Measurements from ENCODE around the gene ALG14.
"Not testable (repeated sequence)": the region's sequence is repeated elsewhere in the genome, so short reads cannot be mapped to it uniquely, and the experiment has no call there.

Gene ALG14

GRCh38 chr1:95021805-95022643 lies 50.7 kb downstream of the ALG14 start:
- TF ChIP-seq MAX (IDR thresholded peaks at IDR 0.05; ENCODE audit: low read depth, low read length): no peak
- no peak for DNase-seq (ENCODE audit: low read depth)
- H3K4me3 ChIP-seq (ENCODE audit: low read depth, low read length): no peak overlapping the region

GRCh38 chr1:95021119-95021518 lies 51.6 kb downstream of the ALG14 start:
- no peak for DNase-seq (ENCODE audit: low read depth)
- TF ChIP-seq, protein P1, sequence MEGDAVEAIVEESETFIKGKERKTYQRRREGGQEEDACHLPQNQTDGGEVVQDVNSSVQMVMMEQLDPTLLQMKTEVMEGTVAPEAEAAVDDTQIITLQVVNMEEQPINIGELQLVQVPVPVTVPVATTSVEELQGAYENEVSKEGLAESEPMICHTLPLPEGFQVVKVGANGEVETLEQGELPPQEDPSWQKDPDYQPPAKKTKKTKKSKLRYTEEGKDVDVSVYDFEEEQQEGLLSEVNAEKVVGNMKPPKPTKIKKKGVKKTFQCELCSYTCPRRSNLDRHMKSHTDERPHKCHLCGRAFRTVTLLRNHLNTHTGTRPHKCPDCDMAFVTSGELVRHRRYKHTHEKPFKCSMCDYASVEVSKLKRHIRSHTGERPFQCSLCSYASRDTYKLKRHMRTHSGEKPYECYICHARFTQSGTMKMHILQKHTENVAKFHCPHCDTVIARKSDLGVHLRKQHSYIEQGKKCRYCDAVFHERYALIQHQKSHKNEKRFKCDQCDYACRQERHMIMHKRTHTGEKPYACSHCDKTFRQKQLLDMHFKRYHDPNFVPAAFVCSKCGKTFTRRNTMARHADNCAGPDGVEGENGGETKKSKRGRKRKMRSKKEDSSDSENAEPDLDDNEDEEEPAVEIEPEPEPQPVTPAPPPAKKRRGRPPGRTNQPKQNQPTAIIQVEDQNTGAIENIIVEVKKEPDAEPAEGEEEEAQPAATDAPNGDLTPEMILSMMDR (IDR thresholded peaks at IDR 0.05; ENCODE audit: low read depth, low read length): no peak
- TF ChIP-seq MYC (IDR thresholded peaks at IDR 0.05; ENCODE audit: low read depth, low read length) (no peak), MAX (IDR thresholded peaks at IDR 0.05; ENCODE audit: low read depth, low read length) (no peak), POLR2A (IDR thresholded peaks at IDR 0.05; ENCODE audit: extremely low read depth, insufficient read length) (no peak)
- H3K4me3 ChIP-seq (ENCODE audit: low read depth, low read length): no peak overlapping the region

GRCh38 chr1:95019466-95019865 lies 53.3 kb downstream of the ALG14 start:
- H3K4me3 ChIP-seq (ENCODE audit: low read depth, low read length); DNase-seq (ENCODE audit: low read depth): not testable (repeated sequence)

DNA sequence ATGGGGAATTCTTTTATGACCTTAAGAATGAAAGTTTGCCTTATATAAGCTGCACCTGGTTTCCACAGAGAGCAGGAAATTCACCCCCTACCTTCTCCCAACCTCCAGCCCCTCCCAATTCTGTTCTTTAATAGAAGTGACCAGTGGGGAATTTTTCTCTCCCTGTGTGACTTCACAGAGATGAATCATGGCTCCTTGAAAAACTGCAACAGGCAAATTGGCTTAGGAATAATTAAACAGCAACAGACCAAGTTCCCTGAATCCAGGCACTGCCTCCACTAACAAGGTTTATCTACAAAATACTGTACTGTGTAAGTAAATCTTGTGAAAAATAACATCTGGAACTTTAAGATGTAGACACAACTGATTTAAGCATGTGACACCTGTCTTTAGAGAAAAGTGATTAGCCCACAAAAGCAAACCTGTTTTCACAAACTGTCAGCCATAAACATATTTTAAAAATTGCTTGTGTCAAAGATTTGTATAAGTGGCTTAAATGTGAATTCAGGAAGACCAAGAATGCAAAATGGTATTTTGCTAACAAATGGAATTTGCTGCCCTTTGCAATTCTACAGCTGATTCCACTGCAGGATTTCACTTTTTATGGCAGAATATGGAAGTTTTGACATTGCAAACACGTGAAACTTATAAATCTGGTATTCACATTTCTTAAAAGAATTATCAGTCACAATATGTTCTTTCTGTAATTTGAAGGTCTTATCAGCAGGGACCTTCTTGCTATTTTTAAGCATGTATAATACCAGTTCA lies 54.0 kb downstream of the ALG14 start:
- H3K4me3 ChIP-seq (ENCODE audit: low read depth, low read length): no peak overlapping the region
- no peak for DNase-seq (ENCODE audit: low read depth)
- TF ChIP-seq, protein P1 (IDR thresholded peaks at IDR 0.05; ENCODE audit: low read depth, low read length): no peak
- TF ChIP-seq POLR2A (IDR thresholded peaks at IDR 0.05; ENCODE audit: extremely low read depth, insufficient read length): no peak
- no peak for TF ChIP-seq MYC (IDR thresholded peaks at IDR 0.05; ENCODE audit: low read depth, low read length)
- no peak for TF ChIP-seq MAX (IDR thresholded peaks at IDR 0.05; ENCODE audit: low read depth, low read length)

DNA sequence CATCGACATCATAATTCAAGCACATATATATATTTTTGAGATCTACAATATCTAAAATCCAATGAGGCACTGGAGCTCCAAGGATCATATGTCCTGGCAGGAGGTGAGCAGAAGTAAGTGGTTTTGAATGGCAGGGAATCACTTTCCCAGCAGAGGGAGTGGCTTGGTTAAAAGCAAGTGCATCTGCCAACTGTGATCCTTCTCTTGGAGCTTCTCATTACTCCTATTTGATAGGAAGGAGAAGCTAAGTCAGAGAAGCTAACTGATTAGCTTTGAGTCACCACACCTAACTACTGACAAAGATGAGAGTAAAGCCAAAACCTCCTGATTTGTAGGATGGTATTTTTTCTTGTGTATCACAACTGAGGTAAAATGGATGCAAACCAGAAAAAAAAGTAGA lies 55.0 kb downstream of the ALG14 start:
- H3K4me3 ChIP-seq (ENCODE audit: low read depth, low read length): no peak overlapping the region
- TF ChIP-seq MAX (IDR thresholded peaks at IDR 0.05; ENCODE audit: low read depth, low read length) (no peak), MYC (IDR thresholded peaks at IDR 0.05; ENCODE audit: low read depth, low read length) (no peak), POLR2A (IDR thresholded peaks at IDR 0.05; ENCODE audit: extremely low read depth, insufficient read length) (no peak)
- TF ChIP-seq, protein P1 (IDR thresholded peaks at IDR 0.05; ENCODE audit: low read depth, low read length): no peak
- no peak for DNase-seq (ENCODE audit: low read depth)

DNA sequence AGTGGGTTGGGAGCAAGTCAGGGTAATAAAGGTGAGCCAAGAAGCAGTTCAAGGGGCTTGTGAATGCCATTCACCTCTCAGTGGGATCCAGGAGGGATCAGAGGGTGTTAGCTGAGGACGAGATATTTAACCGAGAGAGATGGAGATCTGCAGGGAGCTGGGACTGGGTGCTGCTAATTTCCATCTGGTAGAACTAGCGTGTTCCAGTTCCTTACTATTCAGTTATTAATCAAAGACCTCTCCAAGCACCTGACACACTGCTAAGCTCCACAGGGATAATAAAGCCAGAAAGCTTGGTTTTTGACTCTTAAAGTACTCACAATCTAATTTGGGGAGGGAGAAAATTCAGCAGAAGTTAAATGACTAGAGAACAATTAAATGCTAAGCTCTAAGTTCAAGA lies 57.7 kb downstream of the ALG14 start:
- no peak for TF ChIP-seq MAX (IDR thresholded peaks at IDR 0.05; ENCODE audit: low read depth, low read length)
- TF ChIP-seq MYC (IDR thresholded peaks at IDR 0.05; ENCODE audit: low read depth, low read length): no peak
- TF ChIP-seq, protein P1 (IDR thresholded peaks at IDR 0.05; ENCODE audit: low read depth, low read length): no peak
- TF ChIP-seq POLR2A (IDR thresholded peaks at IDR 0.05; ENCODE audit: extremely low read depth, insufficient read length): no peak
- DNase-seq (ENCODE audit: low read depth): no peak
- no peak overlapping the region for H3K4me3 ChIP-seq (ENCODE audit: low read depth, low read length)

Data from NB4 (cell line).